SKM-1 (cell line): ENCODE data around the gene PRKAG2.
"Not testable (repeated sequence)": the region's sequence is repeated elsewhere in the genome, so short reads cannot be mapped to it uniquely, and the experiment has no call there.

ENCODE experiments used
- DNase-seq: peaks from one replicate; lab custom pipeline; 2025; ENCODE audit not compliant: unreplicated experiment; lab: John Stamatoyannopoulos, UW

PRKAG2 gene

GRCh38 chr7:151852486-151853396, 24.2 kb downstream of the PRKAG2 start:
- DNase-seq: no peak

GRCh38 chr7:151851782-151852181, 25.1 kb downstream of the PRKAG2 start:
- DNase-seq: no peak

- DNase-seq: peak; percentile 38
Measured at GRCh38 chr7:151851145-151851751, 25.7 kb downstream of the PRKAG2 start.

GRCh38 chr7:151850491-151851124, 26.3 kb downstream of the PRKAG2 start:
- DNase-seq: no peak

GRCh38 chr7:151849879-151850260, 27.0 kb downstream of the PRKAG2 start:
- DNase-seq: no peak

- no peak for DNase-seq
Measured at GRCh38 chr7:151849008-151849878, 27.7 kb downstream of the PRKAG2 start.

GRCh38 chr7:151847681-151848081, 29.2 kb downstream of the PRKAG2 start:
- DNase-seq: no peak

- no peak for DNase-seq
Measured at GRCh38 chr7:151847136-151847535, 29.8 kb downstream of the PRKAG2 start.

- no peak for DNase-seq
Measured at GRCh38 chr7:151845412-151846205, 31.3 kb downstream of the PRKAG2 start.

GRCh38 chr7:151844825-151845200, 32.1 kb downstream of the PRKAG2 start:
- DNase-seq: no peak

GRCh38 chr7:151844071-151844824, 32.7 kb downstream of the PRKAG2 start:
- no peak for DNase-seq

- no peak for DNase-seq
Measured at GRCh38 chr7:151843181-151843580, 33.7 kb downstream of the PRKAG2 start.

- DNase-seq: not testable (repeated sequence)
Measured at GRCh38 chr7:151841395-151842051, 35.4 kb downstream of the PRKAG2 start.

GRCh38 chr7:151840088-151840910, 36.6 kb downstream of the PRKAG2 start:
- no peak for DNase-seq

- DNase-seq: no peak
Measured at GRCh38 chr7:151839451-151839921, 37.4 kb downstream of the PRKAG2 start.

- peak; percentile 16 for DNase-seq
Measured at GRCh38 chr7:151838861-151839381, 38.0 kb downstream of the PRKAG2 start.

- DNase-seq: peak; percentile 2
Measured at GRCh38 chr7:151838072-151838471, 38.8 kb downstream of the PRKAG2 start.
